Cerebellar cortex (tissue), 1 donor: Measurements from ENCODE around the gene KRT8.

Experiments used
- DNase-seq: peaks from one replicate; pipeline ENCODE4 v3.0.0-alpha.2; 2015; ENCODE audit warnings: low spot score

The KRT8 gene

GRCh38 chr12:52847335-52848102 lies 57.4 kb downstream of the KRT8 start:
- no peak for DNase-seq
